Measurements from ENCODE around the gene GPC6. TPM values are rescaled to one million over a fixed set of nuclear protein-coding genes. Genes with fewer than 3 reads are reported as not detected.

GPC6 gene
- total and polyA plus RNA-seq, 10 donors: 0.22 to 9.3 (median 4.5) TPM

GRCh38 chr13:93413972-93414717 lies 187.5 kb downstream of the GPC6 start:
- no peak overlapping the region for H3K27ac ChIP-seq
- no peak overlapping the region for H3K4me3 ChIP-seq
- no peak for TF ChIP-seq POLR2A (IDR thresholded peaks at IDR 0.05)
- no peak for TF ChIP-seq CTCF (IDR thresholded peaks at IDR 0.05 in 8 of 11, conservative IDR thresholded peaks at IDR 0.05 in 3 of 11)
- no peaks in the 10 kb centered on the region for H3K36me3 ChIP-seq
- intact Hi-C loops (cut with DNase I; ENCODE audit: low total_unique reads): no loop called here
- no peaks in the 10 kb centered on the region for H3K4me1 ChIP-seq
- 75 to 83% (median 77%) methylated on average over 8 of the region's 8 CpGs for WGBS, 5 donors
- no peaks in the 10 kb centered on the region for H3K9me3 ChIP-seq
- no peak for DNase-seq
- H3K27me3 ChIP-seq (replicated peaks in 1 of 7): no peaks in the 10 kb centered on the region

- H3K9me3 ChIP-seq: no peaks in the 10 kb centered on the region
- H3K27ac ChIP-seq: no peak overlapping the region
- WGBS, 5 donors: 54 to 75% (median 69%) methylated on average over 1 of the region's 1 CpG
- no peaks in the 10 kb centered on the region for H3K4me1 ChIP-seq
- no peaks in the 10 kb centered on the region for H3K36me3 ChIP-seq
- intact Hi-C loops (cut with DNase I; ENCODE audit: low total_unique reads): no loop called here
- no peak for DNase-seq
- no peak overlapping the region for H3K4me3 ChIP-seq
- no peaks in the 10 kb centered on the region for H3K27me3 ChIP-seq (replicated peaks in 1 of 7)
- TF ChIP-seq POLR2AphosphoS5 (IDR thresholded peaks at IDR 0.05) (no peak), CTCF (IDR thresholded peaks at IDR 0.05 in 8 of 11, conservative IDR thresholded peaks at IDR 0.05 in 3 of 11) (no peak), POLR2A (IDR thresholded peaks at IDR 0.05) (no peak)
Measured at GRCh38 chr13:93416736-93417355, 190.2 kb downstream of the GPC6 start.

- 85 to 99% (median 97%) methylated on average over 8 of the region's 8 CpGs for WGBS, 5 donors
- Histone ChIP-seq H3K27me3 (replicated peaks in 1 of 7) (no peaks in the 10 kb centered on the region), H3K4me3 (no peak overlapping the region), H3K9me3 (no peaks in the 10 kb centered on the region), H3K4me1 (no peaks in the 10 kb centered on the region), H3K27ac (no peak overlapping the region), H3K36me3 (no peaks in the 10 kb centered on the region)
- DNase-seq: no peak
- TF ChIP-seq POLR2AphosphoS5 (IDR thresholded peaks at IDR 0.05) (no peak), POLR2A (IDR thresholded peaks at IDR 0.05) (no peak), CTCF (IDR thresholded peaks at IDR 0.05 in 8 of 11, conservative IDR thresholded peaks at IDR 0.05 in 3 of 11) (no peak)
- intact Hi-C loops (cut with DNase I; ENCODE audit: low total_unique reads): no loop called here
Measured at GRCh38 chr13:93418398-93418797, 191.8 kb downstream of the GPC6 start.

GRCh38 chr13:93420206-93420605 lies 193.6 kb downstream of the GPC6 start:
- H3K27me3 ChIP-seq (replicated peaks in 1 of 7): no peaks in the 10 kb centered on the region
- TF ChIP-seq POLR2A (IDR thresholded peaks at IDR 0.05) (no peak), POLR2AphosphoS5 (IDR thresholded peaks at IDR 0.05) (no peak), CTCF (IDR thresholded peaks at IDR 0.05 in 8 of 11, conservative IDR thresholded peaks at IDR 0.05 in 3 of 11) (no peak)
- no peak for DNase-seq
- no peaks in the 10 kb centered on the region for H3K36me3 ChIP-seq
- no peaks in the 10 kb centered on the region for H3K9me3 ChIP-seq
- H3K27ac ChIP-seq: no peak overlapping the region
- H3K4me1 ChIP-seq: no peaks in the 10 kb centered on the region
- H3K4me3 ChIP-seq: no peak overlapping the region
- WGBS, 5 donors: 59 to 85% (median 69%) methylated on average over 1 of the region's 1 CpG
- intact Hi-C loops (cut with DNase I; ENCODE audit: low total_unique reads): no loop called here
